Renal cortex interstitium (tissue), 11 donors: ENCODE results near the gene CTIF. TPM values are rescaled to one million over a fixed set of nuclear protein-coding genes. Genes with fewer than 3 reads are reported as not detected.

Experiments
- DNase-seq, 11 donors: peaks; one replicate each; pipeline ENCODE4 v3.0.0-alpha.2; 2013; ENCODE audit warnings: low read depth in 9 of 11, low spot score in 4 of 11; ENCODE audit errors: extremely low read depth in 1 of 11
- polyA plus RNA-seq, 3 donors: library from polyadenylated mRNA; unstranded; fragments of 120-200 nt; gene quantifications; one replicate each; pipeline ENCODE4 v1.2.1, GENCODE V29; 2013; ENCODE audit not compliant: insufficient read length in 3 of 3

The CTIF gene
- polyA plus RNA-seq, 3 donors, result 17.9 to 26.5 (median 22.6) TPM

DNA sequence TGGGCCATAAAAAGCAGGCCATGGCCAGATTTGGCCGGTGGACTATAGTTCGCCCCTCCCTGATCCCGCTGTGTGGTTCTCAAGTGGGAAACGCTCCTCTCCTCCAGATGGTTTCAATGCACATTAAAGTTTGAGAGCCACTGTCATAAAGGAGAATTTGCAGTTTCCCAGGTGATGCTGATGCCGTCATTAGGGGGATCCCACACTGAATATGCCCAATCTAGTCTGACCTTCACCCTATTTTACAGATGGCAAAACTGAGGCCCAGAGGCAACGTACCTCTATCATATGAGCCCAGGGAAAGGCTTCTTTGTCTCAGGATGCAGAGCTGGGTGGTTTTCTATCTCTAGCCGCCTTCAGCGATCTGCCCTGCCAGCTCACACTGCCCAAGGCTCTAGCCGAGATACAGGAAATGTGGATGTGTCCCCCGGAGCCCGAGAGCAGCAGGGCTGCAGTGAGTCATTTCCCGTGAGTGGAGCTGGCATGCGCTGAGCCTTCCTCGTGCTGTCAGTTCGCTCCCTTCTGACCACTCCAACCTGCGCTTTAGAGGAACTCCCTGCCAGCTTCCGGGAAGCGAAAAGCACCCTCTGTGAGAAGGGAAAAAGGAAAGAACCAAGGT, 295.7 kb downstream of the CTIF start:
- no peak for DNase-seq

DNA sequence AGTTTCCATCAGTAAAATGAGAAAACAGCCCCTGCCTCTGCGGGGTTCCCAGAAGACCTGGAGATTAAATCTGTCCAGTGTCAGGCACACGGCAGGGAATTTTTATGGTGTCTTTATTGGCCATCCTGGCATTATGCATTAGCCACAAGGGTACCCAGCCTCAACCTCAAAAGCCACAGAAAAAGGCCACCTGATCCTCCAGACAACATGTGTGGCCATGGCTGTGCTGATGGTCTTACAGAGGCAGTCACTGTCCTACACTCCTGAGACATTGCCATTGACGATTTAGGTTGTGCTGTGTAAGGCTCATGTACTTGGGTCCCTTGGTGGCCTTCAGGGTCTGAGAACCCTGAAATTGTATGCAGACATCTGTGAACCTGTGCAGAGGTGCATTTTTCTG, 296.3 kb downstream of the CTIF start:
- DNase-seq, result no peak

DNA sequence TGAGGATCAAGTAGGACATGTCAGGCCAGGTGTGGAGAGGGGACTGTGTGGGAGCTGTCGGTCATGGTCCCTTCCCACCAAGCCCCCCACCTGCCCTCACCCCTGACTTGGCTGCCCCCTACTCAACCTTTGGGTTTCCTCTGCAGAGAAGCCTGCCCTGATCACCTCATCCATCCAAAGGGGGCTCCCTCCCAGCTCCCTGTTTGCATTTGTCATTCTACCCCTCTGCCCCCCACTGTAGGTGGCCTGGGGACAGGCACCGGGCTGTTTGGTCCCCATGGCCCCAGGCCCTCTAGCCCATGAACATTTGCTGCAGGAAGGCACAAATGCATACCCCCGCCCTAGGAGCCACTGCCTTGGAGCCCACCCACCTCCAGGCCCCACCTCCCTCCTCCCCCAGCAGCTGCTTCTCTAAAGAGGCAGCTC, 296.9 kb downstream of the CTIF start:
- no peak for DNase-seq

DNA sequence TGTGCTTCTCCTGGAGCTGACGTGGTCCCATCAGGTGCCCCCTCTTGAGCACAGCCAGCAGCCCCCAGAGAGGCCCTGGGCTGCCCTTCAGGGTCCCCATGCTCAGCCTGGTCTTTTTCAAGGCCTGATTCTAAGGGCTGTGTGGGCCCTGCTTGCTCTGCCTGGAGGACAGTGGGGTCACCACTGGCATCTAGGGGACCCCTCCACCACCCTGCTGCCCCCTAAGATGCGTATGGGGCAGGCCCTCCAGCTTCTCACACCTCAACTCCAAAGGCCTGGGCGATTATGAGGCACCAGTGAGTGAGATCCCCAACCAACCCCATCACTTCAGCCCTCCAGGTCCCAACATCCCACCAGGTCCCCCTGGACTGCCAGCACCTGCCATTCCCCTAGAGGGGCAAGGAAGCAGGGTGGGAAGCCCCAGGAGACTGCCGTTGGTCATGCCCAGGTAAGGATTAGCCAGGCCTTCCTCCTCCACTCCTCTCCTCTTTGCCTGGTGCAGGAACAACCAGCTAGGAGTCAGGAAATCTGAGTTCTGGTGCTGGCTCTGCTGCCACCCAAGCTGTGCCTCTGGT, 297.5 kb downstream of the CTIF start:
- no peak for DNase-seq

DNA sequence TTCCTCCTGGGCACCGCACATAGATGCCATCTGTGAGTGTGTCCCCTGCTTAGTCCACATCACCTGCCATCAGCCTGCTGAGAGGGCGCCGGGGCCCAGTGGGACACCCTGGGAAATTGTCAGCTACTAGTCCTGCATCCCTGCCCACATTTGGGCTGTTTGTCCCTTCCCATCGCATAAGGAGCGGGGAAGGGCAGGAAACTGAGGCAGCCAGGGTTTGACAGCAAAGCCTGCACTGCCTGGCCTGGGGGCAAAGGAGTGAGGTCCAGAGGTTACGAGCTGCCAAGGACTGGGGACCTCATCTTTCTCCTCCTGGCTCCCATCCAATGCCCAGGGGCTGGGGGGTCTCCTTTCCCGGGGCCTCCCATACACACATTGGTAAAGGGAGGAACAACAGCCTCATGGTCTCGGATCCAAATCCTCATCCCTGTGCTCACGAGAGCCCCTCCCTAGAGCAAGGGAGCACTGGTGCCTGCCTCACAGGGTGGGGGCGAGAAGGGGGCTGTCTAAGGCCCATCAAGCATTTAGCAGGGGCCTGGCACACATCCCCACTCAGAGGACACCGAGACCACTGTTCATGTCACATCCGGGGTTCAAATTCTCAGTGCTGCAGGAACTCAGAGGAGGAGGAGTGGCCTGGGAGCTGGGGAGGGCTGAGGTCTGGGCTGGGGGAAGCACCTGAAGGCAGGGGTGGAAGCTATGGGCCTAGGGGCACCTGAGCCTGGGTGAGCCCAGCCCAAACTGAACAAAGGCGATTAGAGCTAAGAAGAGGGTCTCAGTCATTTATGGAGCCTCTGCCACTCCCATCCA, 298.2 kb downstream of the CTIF start:
- DNase-seq, result no peak

DNA sequence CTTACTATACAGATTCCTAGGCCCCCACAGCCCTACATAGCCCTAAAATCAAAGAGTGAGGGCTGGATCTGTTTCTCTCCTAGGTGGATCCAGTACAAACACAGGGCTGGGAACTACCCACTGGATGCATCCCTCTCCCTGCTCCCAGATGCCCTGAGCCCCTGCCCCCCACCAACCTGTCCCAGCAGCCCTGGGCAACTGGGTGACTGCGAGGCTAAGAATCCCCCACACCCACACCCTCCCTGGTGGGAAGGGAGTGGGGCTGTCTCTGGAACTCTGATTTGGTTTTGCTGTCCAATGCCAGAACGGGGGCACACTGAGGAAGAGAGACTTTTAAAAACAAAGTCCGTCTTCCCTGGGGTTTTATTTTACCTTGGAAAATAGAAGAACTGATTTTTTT, 298.8 kb downstream of the CTIF start:
- no peak for DNase-seq

DNA sequence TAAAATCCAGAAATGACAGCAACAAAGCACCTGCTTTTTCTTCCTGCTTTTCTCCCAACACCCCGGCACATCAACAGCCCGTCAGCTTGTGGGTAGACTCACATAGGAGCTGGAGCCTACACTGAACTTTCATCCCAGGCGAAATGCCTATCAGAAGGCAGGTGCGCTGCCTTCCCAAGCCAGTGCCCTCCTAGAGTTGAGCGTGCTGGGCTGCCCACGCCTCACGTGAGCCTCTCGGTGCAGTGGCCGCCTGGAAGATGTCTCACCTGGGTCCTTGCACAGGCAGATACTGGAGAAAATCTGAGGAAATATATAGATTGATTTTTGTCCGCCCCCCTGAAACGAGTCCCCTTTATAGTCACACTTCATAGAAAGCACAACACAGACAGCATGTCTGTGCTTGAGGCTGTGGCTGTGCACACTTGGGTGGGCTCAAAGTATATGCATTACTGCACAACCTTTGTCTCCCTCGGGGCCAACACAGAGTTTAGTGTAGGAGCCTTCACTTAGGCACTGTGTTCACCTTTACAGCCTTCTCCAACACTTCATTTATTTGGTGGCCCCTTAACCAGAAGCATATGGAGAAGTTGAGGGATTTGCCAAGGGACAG, 299.4 kb downstream of the CTIF start:
- DNase-seq, result no peak

DNA sequence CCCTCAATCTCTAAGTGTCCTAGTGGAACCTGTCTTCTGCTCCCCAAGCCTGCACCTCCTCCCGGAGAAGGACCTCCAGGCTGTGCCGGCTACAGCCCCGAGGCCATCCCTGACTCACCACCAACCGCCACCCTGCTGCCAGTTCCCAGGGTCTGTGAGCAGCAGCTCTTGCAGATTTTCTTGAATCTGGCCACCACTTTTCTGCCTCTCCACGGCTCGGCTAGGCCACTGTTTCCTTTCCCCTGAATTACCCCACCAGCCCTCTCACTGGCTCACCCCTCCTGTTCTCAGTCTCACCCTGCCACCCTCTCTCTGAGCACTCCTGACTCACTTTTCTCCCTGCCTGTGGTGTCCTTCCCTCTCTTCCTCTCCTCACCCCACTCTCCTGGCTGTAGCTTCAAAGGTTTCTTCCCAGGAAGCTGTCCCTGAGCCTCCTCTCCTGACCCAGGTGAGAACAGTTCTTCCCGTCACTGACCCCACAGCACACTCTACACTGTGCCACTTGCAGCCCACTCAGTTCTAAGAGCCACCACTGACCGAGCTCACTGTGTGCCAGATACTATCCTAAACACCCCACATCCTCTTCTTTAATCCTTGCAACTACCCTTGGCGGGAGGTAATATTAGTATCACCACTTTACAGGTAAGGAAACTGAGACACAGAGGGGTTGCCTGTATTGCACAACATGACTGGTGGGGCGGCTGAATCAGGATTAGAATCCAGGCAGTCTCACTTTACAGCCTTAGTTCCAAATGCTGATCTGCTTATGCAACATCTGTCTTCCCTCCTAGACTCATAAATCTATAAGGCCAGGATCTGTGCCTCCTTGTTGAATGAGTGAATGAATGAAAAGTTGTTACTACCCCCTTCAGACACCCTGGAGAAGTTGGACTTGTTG, 300.3 kb downstream of the CTIF start:
- no peak for DNase-seq

DNA sequence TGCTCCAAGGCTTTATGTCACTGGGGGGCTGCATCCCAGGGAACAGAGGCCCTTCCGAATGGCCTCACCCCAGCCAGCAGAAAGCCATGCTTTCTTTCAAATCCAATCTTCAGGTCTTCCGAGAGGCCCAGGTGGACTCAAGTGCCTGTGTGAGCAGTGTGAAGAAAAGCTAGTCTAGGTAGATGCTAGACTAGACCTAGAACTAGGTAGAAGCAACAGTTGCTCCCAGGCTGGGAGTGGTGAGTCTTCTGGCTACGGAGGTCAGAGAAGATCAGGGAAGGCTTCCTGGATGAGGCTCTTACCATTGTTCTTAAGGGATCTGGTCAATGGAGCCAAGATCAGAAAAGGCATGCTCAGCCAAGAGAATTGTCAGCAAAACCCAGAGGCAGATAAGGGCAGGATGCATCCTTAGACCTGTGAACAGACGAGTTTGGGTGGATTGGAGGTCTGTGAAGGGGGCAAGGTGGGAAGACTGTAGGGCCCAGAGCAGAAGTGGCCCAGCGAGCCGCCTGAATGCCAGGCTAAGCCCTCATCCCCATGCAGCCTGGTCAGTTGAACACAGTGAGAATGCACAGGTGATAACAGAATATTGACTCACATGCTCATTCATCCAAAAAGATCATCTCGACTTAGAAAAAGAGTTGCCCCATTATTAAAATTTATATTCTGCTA, 301.1 kb downstream of the CTIF start:
- DNase-seq, result no peak

DNA sequence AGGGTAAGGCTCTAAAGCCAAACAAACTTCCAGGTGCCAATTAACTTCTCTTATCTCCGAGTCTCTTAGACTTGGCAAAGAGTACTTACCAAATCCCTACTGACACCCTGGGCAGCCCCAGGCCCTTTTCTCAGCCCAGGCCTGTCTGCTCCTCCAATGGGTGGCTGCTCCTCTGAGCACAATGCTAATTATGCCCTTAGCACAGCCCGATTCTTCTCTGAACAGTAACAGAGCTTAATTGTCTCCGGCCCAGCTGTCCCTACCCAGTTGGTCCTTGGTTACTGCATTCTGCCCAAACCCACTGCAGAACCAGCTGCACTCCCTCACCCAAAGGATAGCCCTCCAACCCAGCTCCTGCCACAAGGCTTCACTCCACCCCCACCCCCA, 301.7 kb downstream of the CTIF start:
- no peak for DNase-seq

DNA sequence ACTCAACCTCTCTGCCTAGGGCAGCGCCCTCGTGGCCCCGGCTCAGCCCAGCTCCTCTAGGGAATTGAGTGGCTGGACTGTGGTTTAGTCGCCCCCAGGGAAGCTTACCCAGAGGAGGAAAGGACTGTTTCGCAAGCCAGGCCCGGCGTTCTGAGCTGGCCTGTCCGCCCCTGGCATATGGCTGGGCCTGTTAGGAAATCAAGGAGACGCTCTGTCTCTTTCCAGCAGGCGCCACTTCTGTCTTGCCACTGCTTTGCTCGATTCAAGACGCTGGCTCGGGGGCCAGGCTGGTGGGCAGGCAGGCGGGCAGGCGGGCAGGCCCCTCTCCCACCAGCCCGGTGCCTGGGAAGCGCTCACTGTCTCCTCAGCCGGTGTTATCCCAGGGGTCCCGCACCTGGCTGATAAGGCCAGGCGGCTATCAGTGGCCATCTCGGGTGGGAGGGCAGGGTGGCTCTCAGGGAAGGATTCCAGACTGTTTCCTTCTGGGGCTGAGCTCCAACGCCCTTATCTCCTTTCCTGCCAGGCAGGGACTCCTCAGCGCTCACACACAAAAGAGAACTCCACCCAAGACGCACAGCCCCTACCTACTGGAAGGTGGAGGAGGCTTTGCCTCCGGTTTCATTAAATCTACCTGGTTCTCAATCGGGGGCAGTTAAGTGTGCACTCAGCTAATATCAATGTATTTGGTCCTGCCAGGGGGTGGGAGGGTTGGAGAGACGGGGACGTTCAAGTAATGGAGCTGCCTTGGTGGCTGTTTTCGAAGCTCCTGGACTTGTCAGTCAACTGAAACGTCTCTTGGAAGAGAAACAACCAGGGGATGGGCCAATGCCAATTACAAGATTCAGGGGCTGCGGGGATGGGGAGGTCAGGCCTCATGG, 302.8 kb downstream of the CTIF start:
- no peak for DNase-seq

DNA sequence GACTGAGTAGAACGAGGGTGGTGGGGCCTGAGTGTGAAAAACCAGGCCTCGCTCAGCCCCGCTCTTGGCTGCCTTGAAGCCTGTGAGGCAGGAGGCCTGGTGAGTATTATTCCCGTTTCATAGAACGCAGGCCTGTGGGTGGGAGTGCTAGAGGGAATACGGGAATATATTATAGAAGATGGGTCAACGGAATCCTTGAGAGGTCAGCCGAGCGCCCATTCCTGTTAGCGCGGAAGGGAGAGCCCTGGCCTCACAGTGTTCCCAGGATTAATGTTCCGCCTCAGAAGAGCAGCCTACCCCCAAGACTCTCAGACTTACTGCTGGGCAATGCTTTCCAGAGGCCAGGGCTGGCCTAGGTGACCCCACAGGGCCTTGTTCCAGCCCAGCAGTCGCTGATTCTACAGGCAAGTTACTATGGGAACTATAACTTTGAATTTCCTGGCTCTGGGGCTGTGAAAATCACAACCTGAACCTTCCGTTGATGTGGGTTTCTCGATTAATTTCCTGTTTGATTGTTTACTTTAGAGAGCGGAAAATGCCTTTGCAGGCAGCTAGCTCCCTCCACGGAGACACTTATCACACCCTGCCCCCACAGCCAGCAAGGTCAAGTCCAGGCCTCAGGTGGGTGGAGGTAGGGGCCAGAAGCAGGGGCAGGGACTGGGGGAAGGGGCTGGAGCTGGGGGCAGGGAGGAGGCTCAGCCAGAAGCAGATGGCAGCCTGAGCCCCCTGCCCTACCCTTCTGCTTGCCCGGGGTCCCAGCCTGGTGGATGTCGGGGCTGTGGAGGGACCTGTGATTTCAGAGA, 303.6 kb downstream of the CTIF start:
- DNase-seq, result peak in 8 of 11 donors; percentile 71 to 88 (median 80)

DNA sequence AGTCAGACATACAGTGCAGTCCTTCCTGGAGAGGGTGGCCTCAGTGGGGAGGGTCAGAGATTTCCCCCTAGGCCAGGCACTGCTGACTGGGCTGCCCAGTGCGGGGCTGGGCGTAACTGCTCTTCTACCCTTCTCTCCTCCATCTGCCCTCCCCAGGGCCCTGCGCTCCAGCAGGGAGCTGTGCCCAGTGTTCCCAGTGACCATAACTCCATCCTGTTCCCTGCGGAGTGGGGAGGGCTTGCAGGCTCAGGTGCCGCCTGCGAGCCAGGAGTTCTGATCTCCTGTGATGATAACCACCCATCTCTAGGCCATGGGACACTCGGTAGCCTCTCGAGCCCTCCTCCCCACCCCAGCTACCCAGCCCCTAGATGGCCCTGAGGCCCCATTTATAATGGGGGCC, 304.3 kb downstream of the CTIF start:
- DNase-seq, result no peak

DNA sequence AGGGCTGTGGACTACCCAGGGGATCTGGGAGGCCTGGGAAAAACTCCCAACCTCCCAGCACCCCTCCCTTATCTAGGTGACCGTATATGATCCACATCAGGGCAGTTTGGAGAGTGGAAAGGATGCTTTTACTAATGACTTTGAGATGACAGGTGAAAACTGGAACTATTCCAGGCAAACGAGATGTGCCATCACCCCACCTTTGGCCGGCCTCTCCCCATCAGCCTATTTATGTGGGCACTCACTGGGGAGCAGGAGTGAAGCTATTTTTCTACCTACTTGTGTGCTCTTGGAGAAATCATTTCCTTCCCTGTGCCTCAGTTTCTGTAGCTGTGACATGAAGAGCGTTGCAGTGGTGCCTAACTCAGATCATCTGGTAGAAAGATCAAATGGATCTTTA, 304.8 kb downstream of the CTIF start:
- no peak for DNase-seq

DNA sequence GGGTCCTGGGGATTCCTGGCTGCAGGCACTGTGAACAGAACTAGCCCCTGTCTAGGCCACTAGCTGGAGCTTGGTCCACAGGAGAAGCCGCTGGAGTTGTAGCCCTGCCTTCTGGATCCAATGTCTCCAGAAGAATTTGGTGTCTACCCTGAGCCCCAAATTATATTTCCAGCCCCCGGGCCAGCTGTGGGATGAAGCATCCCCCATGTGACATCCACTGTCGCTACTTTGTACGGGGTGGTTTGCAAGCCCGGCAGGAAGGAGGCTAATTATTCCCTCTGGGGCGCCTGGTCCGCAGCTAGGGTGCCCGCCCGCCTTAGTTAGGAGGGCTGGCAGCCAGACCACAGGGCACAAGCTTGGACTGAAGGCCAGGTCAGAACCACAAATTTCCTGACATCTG, 305.4 kb downstream of the CTIF start:
- no peak for DNase-seq

DNA sequence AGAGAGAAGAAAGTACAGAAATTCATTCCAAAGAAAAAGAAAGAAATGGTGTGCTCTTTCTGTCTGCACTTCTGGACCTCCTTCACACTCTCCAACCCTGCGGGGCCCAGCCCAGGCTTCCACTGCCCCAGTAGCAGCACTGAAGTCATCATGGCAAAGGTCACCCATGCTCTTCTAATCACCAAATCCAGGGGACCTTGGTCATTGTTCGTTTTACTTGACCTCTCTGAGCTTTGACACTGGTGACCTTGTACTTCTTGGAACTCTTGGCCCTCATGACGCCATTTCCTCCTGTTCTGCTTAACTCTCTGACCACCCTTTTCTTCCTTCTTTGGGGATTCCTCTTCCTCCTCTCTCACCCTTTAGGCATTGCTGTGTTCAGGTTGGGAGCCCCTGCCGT, 306.3 kb downstream of the CTIF start:
- DNase-seq, result no peak

DNA sequence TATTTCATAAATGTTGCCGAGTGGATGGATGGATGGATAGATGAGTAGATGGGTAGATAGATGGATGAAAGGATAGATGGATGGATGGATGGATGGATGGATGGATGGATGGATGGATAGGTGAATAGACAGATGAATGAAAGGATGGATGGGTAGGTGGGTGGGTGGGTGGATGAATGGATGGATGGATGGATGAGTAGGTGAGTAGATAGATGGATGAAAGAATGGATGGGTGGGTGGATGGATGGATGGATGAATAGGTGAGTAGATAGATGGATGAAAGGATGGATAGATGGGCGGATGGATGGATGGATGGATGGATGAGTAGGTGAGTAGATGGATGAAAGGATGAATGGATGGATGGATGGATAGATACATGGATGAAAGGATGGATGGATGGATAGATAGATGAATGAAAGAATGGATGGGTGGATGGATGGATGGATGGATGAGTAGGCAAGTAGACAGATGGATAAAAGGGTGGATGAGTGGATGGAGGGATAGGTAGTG, 307.6 kb downstream of the CTIF start:
- DNase-seq, result no peak
